GM19463 (cell line): ENCODE data around the gene CHST5.
A peak's percentile ranks its signal among the peaks of the same experiment; 100 is the strongest.
"Not testable (repeated sequence)": the region's sequence is repeated elsewhere in the genome, so short reads cannot be mapped to it uniquely, and the experiment has no call there.

Source experiments
- ATAC-seq: cut with Tn5 transposase; IDR thresholded peaks from one replicate; pipeline ENCODE4 v1.9.1; 2021; ENCODE audit warnings: mild to moderate bottlenecking, moderate library complexity; ENCODE audit not compliant: unreplicated experiment

CHST5 gene

DNA sequence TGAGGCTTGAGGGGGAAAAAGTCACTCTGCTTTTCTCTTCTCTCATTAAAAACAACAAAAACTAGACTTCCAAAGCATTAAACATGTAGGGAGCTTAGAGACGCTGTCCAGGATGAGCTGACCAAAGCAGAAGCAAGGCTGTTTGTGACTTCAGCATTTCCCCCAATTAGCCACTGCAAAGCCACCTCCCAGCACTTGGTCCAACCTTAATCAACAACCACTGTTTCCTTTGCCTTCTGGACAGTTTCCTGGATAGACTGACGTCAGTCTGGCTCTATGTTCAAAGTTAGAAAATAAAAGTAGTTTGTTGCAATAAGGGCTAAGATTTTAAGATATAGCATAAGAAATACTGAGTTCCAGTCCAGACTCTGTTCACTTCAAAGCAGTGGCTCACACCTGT lies 17.0 kb upstream of the CHST5 start:
- no peak for ATAC-seq

DNA sequence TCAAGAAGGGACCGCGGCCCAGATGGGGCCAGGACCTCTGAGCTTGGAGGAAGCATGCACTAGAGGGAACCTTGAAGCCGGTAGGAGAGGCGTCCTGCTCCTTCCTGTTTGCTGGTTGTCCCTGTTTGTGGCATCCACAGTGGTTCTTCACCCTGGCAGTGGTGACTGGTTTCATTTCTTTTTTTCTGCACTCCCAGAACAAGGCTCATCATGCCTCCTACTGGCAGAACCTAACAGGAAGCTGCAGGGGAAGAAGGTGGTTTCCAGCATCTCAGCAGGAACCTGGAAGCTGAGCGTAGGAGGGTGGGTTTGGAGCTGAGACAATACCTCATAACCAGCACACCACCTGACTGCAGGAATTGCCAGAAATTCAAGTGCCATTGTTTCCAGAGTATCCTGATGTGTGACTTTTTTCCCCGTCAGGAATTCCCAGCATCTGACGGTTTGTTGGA lies 14.3 kb upstream of the CHST5 start:
- ATAC-seq, result peak; percentile 82

DNA sequence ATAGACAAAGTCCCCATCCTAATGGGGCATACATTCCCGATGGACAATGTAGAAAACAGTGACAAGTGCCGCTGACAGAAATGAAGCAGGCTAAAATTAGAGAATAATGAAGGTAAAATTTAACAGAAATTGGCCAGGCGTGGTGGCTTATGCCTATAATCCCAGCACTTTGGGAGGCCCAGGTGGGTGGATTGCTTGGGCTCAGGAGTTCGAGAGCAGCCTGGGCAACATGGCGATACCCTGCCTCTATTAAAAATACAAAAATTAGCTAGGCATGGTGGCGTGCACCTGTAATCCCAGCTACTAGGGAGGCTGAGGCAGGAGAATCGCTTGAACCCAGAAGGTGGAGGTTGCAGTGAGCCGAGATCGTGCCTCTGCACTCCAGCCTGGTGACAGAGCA lies 12.5 kb upstream of the CHST5 start:
- ATAC-seq, result not testable (repeated sequence)

DNA sequence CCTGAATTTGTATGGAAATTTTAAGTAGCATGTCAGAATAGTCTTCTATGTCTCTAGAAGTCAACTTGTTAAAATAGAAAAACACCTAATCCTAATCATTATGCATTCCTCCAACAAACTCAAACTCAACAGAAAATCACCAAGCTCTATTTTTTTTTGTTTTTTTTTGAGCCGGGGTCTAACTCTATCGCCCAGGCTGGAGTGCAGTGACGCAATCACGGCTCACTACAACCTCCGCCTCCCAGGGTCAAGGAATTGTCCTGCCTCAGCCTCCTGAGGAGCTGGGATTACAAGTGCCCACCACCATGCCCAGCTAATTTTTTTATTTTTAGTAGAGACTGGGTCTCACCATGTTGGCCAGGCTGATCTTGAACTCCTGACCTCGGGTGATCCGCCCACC lies 10.4 kb upstream of the CHST5 start:
- no peak for ATAC-seq

DNA sequence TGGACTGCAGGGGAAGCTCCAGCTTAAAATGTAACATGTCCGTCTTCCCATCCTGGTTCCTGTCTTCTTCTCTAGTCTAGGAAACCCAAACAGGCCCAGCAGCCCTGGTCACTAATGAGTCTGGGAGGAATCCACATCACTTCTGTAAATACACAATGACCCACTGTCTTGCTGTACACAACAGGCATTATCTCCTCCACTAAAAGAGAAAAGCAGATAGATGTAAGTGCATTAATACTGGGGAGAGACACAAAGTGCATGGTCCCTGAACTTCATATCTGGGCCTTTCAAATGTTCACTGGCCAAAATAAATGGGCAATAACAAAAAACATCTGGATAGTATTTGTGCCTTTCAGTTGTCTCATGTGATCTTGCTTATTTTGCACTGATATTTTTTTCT lies 10.0 kb upstream of the CHST5 start:
- not testable (repeated sequence) for ATAC-seq

DNA sequence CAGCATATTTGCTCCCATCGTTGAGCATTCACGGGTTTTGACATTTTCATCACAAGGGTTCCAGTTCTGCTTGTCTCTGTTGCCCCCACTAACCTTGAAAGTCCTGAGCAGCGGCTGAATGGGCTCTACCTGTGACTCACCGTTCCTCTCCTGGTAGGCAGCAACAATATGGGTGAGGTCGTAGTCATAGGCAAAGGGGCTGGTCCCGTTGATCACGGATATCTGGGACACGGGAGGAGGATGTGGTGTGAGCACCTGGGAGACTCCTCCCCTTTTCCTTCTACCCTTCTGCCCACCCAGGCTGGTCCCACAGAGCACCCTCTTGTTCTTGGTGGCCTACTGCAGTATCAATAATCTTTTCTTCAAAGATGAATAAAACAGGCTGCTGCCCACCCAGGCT lies 6.6 kb upstream of the CHST5 start:
- ATAC-seq, result not testable (repeated sequence)

DNA sequence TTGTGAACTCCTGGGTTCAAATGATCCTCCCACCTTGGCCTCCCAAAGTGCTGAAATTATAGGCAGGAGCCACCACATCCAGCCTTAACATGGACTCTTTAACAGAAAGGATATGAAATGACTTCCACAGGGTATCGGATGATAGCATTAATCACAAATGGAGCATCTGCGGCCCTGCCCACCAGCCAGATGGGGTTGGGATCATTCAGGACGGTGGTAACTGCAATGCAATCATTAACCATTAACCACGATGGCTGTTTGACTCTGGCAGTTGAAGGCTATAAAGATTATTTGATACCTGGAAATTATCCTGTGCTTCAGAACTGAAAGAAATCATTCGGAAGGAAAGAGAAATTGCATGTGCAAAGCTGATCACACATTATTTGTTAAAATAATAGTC lies 5.3 kb upstream of the CHST5 start:
- no peak for ATAC-seq

DNA sequence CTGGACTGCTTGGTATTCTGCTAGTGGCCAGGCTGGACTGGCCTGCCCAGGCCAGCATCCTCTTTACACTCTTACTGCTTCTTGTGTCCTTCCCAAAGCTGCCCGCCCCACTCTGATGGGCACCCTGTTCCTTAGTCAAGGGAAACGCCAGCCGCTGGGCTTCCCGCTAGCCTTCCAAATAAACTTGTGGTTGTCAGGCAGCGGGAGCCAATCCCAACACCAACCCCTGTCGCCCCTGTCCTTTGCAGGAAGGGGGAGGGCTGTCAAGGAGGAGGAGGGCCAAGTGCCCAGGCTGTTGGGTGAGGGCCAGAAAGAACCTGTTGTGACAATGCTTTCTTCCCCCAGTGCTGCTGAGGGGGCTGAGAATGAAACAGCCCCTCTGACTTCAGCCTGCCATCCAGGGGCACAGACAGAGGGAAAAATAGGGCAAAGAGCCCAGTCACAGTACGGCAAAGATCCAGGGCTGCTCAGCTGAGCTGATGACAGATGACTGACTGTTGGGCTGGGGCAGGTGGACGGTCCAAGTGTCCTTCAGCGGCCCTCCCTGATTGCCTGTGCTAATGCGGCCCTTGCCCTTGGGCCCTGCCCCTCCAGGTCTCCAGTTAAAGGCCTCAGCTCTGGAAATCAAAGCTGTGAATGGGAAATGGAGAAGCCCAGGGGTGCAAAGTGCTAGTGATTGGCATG lies 3.1 kb upstream of the CHST5 start:
- ATAC-seq, result not testable (repeated sequence)

DNA sequence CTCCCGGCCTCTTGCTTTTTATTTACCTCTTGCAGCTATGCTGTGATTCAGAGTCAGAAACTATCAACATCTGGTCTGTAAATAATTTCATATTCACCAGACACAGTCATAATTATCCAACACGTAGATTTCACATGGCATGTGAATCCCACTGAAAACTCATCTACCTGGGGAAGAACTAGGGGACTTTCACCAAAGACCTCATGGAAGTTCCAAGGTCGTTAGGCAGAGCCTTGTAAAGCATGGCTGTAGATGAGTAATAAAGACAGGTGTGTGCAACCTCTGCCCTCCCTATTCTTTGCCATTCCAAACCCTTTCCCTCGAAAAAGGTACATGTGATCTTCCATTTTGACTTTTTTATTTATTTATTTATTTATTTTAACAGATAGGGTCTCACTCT lies 1.9 kb upstream of the CHST5 start:
- ATAC-seq, result no peak

DNA sequence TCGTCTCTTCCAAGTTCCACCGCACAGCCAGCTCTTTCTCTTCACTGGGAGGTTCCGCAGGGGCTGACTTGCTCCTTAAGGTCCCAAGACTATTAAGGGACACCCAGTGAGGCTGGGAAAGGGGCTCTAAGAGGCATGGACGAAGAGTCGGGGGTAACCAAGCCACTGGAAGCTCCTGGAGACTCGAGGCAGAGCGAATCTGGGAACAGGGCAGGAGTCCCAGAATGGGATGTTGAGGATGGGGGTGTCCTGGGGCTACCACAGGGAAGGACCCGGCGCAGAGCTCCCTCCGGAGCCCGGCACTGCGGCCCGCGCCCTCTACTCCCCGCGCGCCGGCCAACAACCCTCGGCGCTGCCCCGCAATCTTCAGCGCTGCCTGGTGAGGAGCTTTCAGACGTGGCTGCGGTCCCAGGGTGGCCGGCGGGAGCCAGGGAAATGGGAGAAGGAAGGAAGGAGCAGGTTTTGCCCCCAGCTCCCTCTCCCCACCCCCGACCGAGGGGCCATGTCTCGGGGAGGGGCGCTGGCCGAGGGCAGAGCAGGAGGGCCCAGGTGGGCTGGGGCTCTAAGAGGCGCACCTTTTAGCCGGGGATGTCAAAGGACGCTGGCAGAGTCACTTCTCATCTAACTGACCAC lies 581 bp downstream of the CHST5 start:
- ATAC-seq, result no peak

DNA sequence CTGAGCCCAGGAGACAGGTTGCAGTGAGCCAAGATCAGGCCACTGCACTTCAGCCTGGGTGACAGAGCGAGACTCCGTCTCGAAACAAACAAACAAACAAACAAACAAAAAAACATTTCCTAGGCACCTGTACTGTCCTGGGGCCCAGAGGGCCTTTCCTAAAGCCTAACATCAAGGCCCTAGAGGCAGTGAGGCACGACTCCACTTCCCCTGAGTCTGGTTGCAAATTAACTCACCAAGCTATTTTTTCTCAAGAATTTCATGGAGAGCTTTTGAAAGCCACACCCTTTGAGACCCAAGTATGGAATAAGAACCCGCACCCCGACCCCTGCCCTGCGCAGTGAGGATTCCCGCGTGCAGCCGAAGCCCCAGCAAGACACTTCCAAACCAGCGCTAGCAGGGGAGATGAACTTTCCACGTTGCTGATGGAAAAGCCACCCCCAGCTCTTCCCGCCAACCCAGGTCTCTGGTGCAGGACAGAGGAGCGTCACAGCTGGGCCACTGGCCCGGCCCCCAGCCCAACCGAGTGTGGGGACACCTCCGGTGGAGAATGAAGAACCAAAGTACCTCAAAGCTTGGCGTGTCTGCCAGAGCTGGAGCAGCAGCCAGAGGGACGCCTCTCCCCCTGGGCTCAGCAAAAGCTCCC lies 1.2 kb downstream of the CHST5 start:
- no peak for ATAC-seq

DNA sequence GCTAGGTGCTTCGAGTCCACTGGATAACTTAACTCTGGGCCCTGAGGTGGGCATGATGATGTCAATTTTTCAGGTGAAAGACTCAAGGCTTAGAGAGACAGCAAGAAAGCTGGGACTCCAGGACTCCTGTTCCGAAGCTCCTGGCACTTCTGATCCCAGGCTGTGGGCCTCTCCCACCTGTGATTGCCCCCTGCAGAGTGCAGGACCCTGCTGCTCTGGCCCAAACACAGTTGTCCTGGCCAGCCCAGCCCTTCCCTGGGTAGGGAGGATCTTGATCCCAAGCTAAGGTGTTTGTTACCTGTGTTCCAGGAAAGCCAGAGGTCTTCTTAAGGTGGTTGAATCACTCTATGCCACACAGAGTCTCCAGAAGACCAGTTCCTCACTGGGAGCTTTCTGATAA lies 3.1 kb downstream of the CHST5 start:
- no peak for ATAC-seq

DNA sequence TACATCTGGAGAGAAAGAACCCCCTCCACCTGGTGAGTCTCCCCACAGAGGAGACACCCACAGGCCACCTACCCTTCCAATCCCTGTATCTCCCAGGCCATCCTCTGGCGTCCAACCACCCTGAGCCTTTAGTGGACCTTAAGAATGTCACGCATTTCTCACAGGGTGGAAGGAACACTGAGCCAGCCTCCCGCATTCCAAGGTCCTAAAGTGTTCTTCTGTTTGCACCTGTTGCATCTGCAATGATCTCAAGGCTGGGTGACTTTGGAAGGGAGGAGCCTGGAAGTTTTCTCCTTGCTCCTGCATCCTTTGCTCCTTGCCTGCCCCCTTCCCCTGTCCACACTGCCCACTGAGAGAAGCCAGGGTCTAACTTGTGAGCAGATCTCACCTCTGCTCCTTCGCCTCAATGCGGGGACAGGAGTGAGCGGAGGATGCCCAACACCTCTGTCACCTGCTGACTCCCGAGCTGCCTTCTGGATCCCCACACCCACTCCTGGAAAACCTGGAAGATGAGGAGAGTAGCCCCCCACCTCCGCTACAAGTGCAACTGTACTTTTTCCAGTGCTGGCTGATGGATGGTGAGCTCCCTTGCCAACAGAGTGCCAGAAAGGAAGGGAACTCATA lies 3.7 kb downstream of the CHST5 start:
- ATAC-seq, result no peak

DNA sequence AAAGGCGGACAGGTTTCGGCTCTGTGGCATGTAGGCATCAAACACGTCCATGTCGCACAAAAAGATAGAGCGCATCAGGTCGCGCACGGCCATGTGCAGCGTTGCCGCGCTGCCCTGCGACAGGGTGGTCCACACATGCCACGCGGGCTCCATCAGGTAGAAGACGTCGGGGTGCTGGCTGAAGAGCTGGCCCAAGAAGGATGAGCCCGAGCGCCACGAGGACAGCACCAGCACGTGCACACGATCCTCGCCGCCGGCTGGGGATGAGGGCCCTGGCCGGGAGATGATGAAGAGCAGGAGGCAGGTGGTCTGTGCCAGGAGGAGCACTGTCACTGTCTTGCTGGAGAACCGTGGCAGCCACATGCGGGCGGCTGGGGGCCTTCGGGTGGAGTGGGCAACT lies 5.9 kb downstream of the CHST5 start:
- no peak for ATAC-seq

DNA sequence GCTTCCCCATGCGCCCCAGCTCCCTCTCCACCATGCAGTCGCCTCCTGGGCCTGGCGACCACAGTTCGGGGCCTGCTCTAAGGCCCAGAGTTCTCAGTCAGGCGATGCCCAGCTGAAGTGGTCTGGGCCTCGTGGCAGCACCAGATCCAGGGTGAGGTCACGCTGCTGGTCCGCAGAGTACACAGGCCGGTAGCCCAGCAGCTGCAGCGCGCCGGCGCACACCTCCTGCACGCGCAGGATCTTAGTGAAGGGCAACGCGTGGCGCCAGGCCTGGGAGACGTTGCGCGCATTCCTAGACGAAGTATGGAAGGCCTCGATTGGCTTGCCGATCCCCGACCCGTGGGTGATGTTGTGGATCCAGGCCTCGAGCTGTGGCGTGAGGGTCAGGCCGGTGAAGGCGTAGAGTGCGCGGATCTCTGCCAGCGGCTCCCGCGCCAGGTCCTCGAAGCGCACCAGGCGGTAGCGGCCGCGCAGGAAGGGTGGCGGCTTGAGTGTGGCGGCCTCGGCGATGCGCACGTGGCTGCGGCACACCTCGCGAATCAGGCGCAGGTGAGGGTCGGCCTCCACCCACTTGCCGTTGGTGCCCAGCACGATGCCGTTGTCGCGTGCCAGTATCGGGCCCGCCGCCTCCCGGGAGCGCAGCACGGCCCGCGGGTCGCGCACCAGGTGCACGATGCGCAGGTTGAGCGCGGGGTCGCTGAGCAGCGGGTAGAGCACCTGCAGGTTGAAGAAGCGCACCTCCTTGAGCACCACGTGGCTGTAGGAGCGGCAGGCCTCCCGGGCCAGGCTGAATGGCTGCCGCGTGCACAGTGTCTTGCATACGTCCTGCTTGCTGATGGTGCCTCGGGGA lies 6.6 kb downstream of the CHST5 start:
- no peak for ATAC-seq

DNA sequence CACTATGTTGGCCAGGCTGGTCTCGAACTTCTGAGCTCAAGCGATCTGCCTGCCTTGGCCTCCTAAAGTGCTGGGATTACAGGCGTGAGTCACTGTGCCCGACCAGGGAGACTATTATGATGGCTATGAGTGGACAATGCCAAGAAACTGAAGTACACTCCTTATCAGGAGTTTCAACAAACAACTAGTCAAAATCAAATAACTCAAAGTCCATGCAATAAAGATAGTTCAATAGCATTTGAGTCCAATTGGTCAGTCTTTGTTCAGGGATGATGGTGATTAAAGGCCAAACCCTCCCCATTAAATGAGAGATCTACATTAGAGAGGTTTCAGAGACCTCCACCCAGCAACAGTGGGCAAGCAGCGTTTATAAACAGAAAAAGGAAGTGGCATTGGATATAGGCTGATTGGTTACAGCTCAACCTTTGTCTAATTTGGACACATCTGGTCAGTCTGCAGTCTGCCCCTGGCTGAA lies 8.0 kb downstream of the CHST5 start:
- ATAC-seq, result no peak

DNA sequence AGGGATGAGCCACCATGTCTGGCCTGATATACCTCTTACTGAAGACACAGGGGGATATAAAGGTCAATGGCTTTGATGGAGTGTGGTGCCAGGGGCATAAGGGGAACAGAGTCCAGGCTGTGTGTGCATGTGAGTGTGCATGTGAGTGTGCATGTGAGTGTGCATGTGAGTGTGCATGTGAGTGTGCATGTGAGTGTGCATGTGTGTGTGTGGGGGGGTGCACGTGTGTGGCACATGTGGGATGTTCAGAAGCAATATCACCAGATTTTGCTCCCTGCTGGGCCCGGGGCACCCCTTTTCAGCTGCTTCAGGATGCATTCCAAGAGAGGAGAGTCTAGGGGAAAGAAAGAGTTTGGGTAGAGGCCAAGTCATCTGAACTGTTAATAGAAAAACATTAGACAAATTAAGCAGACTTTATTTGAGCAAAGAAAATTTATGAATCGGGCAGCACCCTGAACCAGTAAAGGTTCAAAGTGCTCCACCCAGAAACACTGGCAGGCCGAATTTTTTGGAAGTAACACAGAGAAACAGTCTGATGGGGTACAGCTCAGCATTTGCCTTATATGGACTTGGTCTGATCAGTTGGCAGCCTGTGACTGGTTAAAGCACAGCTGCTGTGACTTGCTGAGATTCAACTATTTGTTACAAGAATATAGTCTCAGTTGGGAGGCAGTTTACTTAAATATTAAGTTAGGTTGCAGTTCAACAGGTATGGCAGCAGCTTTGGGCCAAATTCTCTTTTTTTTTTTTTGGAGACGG lies 9.7 kb downstream of the CHST5 start:
- no peak for ATAC-seq

DNA sequence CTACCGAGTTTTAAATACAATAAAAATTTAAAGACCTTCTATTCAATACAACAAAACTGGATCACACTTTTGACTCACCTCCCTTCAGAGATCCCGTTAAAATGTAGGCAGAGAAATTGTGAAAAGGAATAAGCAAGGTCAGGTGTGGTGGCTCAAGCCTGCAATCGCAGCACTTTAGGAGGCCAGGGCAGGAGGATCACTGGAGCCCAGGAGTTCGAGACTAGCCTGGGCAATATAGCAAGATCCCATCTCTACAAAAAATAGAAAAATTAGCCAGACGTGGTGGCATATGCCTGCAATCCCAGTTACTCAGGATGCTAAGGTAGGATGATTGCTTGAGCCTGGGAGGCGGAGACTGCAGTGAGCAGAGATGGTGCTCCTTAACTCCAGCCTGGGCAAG lies 16.7 kb downstream of the CHST5 start:
- ATAC-seq, result no peak

DNA sequence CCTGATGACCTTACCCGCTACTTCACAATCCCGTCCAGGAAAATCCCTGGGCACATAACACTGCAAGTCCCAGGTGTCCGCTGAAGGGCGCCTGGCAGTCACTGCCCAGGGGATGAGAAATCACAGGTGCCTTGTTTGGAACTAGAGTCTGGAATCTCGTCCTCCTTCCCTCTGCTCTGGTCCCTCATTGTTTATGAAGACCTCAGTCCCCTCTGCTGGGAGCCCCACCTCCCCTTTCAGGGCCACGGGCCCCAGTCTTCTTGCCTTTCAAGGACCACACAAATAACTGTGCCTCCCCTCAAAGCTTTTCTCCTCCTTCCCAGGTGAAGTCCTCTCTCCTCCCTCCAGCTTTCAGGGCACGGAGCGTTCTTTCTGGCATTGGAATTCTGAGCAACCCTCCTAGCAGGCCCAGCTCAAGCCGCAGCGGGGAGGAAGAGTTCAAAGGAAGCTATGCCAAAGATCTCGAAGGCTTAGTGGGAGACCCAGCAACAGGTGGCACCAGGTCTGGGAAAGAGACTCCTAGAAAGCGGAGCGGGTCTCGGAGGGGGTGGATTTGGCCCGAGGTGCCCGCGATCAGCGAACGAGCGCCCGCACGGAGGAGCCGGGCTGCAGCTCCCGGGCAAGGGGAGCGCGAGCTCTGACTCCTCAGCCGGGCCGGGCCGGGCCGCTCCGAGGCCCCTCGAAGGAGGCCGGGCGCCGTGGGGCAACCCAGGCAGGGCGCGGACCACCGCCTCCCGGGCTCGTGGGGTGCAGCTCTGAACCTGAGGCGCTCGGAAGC lies 19.5 kb downstream of the CHST5 start:
- ATAC-seq, result peak; percentile 15
